ENCODE results near the gene CT83. TPM values are rescaled to one million over a fixed set of nuclear protein-coding genes. Genes with fewer than 3 reads are reported as not detected.
A peak's percentile ranks its signal among the peaks of the same experiment; 100 is the strongest.

Gene CT83
- total and polyA plus RNA-seq, 8 donors, result not detected

DNA sequence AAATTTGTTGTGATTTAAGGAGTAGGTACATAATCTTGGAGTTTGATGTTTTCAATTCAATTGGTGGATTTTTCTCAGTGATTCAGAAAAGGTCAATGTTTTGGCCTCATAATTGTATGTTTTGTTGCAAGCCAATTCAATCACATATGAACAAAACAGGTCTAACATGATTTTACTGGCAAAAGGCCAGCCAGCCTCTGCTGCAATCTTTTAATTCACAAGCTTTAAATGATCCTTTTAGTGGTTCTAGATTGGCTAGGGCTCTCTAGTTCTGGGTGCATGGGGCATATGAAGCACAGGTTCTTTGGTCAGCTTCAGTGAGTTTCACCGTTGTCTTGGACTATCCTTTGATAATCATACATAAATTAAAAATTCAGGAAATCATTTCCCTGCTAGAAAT is 45.6 kb downstream of the CT83 start:
- H3K4me3 ChIP-seq, result no peak overlapping the region
- H3K27me3 ChIP-seq, result no peaks in the 10 kb centered on the region
- H3K4me1 ChIP-seq, result no peaks in the 10 kb centered on the region
- H3K9me3 ChIP-seq, result no peaks in the 10 kb centered on the region
- intact Hi-C loops (cut with DNase I), result no loop called here
- no peak overlapping the region for H3K27ac ChIP-seq
- ATAC-seq, result no peak
- TF ChIP-seq, protein P1, sequence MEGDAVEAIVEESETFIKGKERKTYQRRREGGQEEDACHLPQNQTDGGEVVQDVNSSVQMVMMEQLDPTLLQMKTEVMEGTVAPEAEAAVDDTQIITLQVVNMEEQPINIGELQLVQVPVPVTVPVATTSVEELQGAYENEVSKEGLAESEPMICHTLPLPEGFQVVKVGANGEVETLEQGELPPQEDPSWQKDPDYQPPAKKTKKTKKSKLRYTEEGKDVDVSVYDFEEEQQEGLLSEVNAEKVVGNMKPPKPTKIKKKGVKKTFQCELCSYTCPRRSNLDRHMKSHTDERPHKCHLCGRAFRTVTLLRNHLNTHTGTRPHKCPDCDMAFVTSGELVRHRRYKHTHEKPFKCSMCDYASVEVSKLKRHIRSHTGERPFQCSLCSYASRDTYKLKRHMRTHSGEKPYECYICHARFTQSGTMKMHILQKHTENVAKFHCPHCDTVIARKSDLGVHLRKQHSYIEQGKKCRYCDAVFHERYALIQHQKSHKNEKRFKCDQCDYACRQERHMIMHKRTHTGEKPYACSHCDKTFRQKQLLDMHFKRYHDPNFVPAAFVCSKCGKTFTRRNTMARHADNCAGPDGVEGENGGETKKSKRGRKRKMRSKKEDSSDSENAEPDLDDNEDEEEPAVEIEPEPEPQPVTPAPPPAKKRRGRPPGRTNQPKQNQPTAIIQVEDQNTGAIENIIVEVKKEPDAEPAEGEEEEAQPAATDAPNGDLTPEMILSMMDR (IDR thresholded peaks at IDR 0.05), result no peak
- peak in 1 of 4 donors; percentile 7 for DNase-seq
- no peaks in the 10 kb centered on the region for H3K36me3 ChIP-seq

DNA sequence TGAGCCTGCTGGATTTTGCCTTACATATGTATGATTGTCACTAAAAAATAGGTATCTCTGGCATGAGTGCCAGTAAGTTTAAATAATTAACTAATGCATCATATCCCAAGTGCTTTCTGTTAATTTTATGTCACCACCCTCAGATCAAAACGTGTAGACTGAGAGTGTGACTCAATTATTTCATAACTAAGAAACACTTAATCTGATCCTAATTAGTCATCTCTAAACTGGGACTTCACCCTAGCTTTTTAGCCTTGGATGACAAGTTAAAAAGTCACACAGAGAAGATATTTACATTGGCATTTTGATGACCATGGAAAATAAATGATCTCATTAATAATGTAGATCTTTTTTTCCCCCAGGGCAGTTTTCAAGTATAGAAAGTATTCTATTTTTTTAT is 49.5 kb downstream of the CT83 start:
- H3K36me3 ChIP-seq, result no peaks in the 10 kb centered on the region
- no peaks in the 10 kb centered on the region for H3K4me1 ChIP-seq
- H3K4me3 ChIP-seq, result no peak overlapping the region
- TF ChIP-seq, protein P1 (IDR thresholded peaks at IDR 0.05), result no peak
- H3K27me3 ChIP-seq, result no peaks in the 10 kb centered on the region
- DNase-seq (no peak), ATAC-seq (no peak)
- H3K27ac ChIP-seq, result no peak overlapping the region
- intact Hi-C loops (cut with DNase I), result no loop called here
- no peaks in the 10 kb centered on the region for H3K9me3 ChIP-seq

Other genes with a start within 250 kb of the CT83 start
- 10 to 100 TPM; 68.6 to 70.8 TPM for gene SLC6A14, start 26.4 kb downstream of the CT83 start, total RNA-seq
- gene SLC6A14, start 26.4 kb downstream of the CT83 start, polyA plus RNA-seq (ENCODE audit: insufficient read length in 6 of 6), result under 1 TPM; 0.08 to 0.76 (median 0.27) TPM